ENCODE measurements around the gene CFDP1.

Gene CFDP1

GRCh38 chr16:75296606-75297005 lies 136.7 kb downstream of the CFDP1 start:
- DNase-seq (ENCODE audit: low spot score): no peak

DNA sequence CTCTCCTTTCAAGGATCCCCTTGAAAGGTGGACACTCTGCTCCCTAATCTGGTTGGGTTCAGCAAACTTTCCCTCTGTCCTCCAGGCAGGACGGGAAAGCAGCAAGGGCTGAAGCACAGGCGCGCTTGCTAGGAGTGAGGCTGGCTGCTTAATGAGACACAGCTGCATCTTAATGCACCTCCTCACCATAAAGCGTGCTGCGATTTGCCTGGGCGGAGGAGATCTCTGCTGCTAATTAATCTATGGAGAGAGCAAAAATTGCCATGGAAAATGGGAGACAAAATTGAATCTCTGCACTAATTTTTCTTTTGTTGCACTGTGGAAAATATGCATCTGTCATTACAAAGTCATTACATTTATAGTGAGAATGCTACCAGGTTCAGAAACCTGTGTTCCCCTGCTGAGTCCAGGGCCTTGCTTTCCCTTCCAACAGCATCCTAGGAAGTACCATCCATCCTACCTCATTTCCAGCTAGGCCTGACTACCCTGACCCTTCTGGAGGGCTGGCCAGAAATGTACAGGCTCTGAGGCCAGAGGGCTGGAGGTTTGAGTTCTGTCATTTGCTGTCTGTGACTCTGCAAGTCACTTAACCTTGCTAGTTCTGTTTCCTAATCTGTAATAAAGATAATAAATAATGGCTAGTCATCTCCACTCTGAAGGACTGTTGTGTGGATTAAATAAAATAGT lies 138.4 kb downstream of the CFDP1 start:
- no peak for DNase-seq (ENCODE audit: low spot score)
- TF ChIP-seq, protein P1, sequence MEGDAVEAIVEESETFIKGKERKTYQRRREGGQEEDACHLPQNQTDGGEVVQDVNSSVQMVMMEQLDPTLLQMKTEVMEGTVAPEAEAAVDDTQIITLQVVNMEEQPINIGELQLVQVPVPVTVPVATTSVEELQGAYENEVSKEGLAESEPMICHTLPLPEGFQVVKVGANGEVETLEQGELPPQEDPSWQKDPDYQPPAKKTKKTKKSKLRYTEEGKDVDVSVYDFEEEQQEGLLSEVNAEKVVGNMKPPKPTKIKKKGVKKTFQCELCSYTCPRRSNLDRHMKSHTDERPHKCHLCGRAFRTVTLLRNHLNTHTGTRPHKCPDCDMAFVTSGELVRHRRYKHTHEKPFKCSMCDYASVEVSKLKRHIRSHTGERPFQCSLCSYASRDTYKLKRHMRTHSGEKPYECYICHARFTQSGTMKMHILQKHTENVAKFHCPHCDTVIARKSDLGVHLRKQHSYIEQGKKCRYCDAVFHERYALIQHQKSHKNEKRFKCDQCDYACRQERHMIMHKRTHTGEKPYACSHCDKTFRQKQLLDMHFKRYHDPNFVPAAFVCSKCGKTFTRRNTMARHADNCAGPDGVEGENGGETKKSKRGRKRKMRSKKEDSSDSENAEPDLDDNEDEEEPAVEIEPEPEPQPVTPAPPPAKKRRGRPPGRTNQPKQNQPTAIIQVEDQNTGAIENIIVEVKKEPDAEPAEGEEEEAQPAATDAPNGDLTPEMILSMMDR (IDR thresholded peaks at IDR 0.05; ENCODE audit: extremely low read depth, missing control alignments): no peak

More at GRCh38 chr16:75296606-75297005, 136.7 kb downstream of the CFDP1 start:
- TF ChIP-seq, protein P1 (IDR thresholded peaks at IDR 0.05; ENCODE audit: extremely low read depth, missing control alignments): no peak

DNA sequence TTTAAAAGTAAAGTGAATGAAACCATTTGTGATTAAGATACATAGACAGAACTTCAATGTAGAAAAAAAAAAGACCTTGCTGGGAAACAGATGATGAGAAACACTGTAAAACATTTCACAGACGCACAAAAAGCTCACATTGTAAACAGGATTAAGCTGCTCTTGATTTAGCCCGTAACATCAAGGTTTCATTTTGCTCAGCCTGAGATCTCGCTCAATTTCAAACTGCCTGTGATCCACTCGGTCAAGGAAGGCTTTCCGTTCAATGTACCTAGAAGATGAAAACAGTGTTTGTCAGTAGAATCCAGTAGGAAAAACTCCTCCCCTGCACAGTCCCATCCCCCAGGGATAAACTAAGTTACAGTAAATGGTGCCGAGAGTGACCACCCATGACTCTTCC lies 139.5 kb downstream of the CFDP1 start:
- TF ChIP-seq, protein P1 (IDR thresholded peaks at IDR 0.05; ENCODE audit: extremely low read depth, missing control alignments): no peak
- DNase-seq (ENCODE audit: low spot score): no peak

GRCh38 chr16:75293173-75293572 lies 140.1 kb downstream of the CFDP1 start:
- TF ChIP-seq, protein P1 (IDR thresholded peaks at IDR 0.05; ENCODE audit: extremely low read depth, missing control alignments): no peak
- DNase-seq (ENCODE audit: low spot score): no peak

GRCh38 chr16:75292691-75293090 lies 140.6 kb downstream of the CFDP1 start:
- TF ChIP-seq, protein P1 (IDR thresholded peaks at IDR 0.05; ENCODE audit: extremely low read depth, missing control alignments): no peak
- DNase-seq (ENCODE audit: low spot score): no peak

DNA sequence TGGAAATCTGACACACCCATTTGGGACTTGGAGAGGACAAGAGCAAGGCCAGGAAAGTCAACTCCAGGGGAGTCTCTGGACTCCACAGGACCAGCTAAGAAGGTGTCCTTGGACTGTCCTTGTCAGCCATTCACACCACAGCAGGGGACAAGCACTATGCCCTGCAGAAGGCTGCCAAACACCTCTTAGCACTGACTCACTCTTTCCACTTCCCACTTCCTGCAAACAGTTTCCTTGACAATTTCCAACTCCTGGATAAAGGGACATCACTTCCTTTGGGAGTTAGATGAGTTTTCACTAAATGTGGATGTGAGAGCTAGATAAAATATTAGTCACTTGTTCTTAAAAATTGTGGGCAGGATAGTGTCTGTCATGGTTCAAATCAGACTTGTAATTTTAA lies 144.1 kb downstream of the CFDP1 start:
- TF ChIP-seq, protein P1 (IDR thresholded peaks at IDR 0.05; ENCODE audit: extremely low read depth, missing control alignments): no peak
- DNase-seq (ENCODE audit: low spot score): no peak

- TF ChIP-seq, protein P1 (IDR thresholded peaks at IDR 0.05; ENCODE audit: extremely low read depth, missing control alignments): no peak
- no peak for DNase-seq (ENCODE audit: low spot score)
These were observed 144.6 kb downstream of the CFDP1 start for GRCh38 chr16:75288596-75289120.
